Stimulated activated CD8-positive, alpha-beta memory T cell treated with anti-CD3 and anti-CD28 coated beads, Interleukin-7, amount 100 ng/mL, for 4 hours (primary cell): ENCODE measurements around the gene ZFYVE26.
A peak's percentile ranks its signal among the peaks of the same experiment; 100 is the strongest.
"Not testable (repeated sequence)": the region's sequence is repeated elsewhere in the genome, so short reads cannot be mapped to it uniquely, and the experiment has no call there.

ENCODE experiments used
- DNase-seq, 2 donors: peaks; one replicate each; pipeline ENCODE4 v3.0.0-alpha.2; 2020; ENCODE audit warnings: low read depth in 2 of 2

ZFYVE26 gene

DNA sequence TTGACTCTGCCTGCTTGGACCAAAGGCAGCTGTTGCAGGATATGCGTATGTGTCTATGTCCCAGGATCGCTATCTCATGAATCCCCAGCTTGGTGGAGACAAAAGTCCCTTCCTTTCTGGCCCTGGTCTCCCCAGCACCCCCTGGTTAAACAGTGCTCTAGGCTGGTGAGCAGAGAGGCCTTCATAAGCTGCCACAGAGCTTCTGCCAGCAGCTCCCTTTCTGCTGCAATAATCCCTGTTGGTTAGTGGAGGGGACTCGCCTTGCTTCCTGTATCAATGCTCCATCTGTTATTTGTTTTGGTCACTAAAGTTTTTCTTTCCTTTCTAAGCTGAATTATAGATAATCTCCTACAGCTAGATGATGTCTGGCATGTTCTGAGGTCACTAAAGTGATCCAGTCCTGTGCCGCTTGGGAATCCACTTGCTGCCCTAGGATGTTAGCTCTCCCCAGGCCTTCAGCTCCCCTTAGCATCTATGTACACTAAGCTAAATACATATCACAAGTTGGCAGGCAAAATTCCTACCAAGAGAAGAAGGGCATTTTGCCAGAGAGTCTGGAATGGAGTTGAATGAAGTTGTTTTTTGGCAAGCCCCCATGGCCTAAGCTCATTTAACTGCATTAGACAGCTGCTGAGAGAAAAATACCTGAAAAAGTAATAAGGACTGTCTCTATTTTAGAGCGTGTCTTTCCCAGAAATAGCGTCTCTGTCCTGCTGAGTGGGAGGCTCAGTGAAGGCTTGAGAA lies 66.9 kb downstream of the ZFYVE26 start:
- DNase-seq, result no peak

DNA sequence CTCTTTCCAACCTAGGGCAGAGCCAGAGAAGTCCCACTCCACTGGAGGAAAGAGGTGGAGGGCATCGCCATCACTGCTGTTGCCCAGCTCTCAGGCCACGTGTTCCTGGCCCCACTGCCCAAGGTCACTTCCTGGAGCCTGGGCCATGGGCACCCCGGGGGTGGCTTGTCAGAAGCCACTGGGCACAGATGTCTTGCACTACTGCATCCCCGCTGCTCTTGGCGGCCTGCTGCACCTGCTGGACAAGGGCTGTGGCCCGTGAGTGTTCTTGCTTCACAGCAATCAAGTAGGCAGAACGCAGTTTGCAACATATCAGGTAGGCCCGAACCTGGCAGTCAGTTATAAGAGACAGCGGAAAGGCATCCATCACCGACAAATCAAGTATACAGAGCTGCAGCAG lies 68.1 kb downstream of the ZFYVE26 start:
- DNase-seq, result no peak

DNA sequence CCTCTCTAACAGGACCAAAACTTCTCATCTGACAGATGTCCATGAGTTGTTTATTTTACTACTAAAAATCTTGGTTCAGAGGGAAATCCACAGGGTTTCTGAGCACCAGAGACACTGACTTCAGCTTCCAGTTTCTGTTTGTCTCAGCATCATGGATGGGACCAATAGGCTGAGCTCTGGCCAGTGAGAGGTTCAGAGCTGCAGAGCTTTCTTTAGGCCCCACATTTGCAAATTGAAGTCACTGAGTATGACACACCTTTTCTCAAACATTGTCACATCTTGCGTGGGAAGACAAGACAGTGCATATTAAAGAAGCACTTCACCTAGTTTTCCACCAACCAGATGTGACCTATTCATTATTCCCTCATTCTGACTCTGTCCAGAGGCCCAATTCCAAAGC lies 69.5 kb downstream of the ZFYVE26 start:
- no peak for DNase-seq

DNA sequence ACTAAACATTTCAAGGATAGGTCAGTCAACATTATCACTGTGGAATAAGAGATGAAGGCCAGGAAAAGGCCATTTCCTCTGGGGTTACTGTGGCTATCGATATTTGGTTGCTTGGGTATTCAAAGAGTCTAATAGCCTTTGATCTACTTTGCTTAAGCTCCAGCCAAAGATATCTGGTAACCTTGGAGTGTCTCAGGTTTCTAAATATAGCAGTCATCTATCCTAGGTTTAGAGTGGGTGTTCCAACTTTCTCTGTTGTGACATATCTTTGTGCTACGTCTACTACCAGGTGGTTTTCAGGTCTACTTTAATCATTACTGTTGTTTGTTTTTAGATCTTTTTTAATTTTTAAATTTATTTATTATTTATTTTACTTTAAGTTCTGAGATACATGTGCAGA lies 72.3 kb downstream of the ZFYVE26 start:
- no peak for DNase-seq

DNA sequence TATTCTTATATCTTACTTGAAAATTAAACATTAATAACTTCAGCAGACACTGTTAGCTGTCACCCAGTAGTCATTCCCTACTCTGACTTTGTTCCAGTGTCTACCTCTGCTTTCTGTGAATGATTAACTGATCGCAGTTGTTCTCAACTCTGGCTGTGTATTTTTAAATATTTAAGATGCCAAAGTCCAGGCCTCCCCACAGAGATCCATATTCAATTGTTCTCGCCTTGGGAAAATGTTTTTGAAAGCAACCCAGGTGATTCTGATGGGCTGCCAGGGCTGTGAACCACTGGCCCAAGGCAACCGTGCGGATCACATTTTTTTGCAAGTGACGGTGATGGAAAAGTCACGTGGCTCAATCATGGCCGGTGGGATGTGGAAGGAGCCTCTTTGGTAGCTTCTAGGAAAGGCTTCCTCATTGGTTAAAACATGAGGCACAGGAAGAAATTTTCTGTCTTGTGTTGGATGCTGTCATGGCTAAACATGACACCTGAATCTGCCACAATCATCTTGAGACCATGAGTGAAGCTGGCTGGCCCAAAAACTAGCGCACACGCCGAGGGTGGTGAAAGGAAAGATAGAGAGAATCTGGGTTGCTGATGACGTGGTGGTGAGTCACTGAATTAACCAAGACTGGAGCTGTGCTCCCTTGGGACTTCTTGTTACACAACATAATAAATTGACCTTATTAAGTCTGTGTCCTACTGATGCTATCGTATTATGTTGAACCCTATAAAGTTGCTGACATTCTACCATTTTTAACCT lies 77.5 kb downstream of the ZFYVE26 start:
- peak in 1 of 2 donors; percentile 3 for DNase-seq

DNA sequence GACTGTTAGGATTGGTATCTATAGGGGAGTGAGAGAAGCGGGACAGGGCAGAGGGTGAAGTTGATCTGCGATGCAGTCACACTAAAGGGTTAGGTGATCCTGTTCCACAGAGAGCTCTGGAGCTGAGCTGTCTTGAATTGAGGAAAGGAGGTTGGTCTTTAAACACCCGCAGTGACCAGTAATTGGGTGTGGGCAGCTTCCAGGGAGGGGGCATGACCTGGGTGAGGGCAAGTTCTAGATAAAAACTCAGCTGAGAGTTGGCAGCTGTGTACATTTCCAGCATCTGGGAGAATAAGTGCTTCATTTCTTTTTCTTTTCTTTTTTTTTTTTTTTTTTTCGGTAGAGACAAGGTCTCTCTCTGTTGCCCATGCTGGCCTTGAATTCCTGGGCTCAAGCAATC lies 79.6 kb downstream of the ZFYVE26 start:
- DNase-seq, result no peak

DNA sequence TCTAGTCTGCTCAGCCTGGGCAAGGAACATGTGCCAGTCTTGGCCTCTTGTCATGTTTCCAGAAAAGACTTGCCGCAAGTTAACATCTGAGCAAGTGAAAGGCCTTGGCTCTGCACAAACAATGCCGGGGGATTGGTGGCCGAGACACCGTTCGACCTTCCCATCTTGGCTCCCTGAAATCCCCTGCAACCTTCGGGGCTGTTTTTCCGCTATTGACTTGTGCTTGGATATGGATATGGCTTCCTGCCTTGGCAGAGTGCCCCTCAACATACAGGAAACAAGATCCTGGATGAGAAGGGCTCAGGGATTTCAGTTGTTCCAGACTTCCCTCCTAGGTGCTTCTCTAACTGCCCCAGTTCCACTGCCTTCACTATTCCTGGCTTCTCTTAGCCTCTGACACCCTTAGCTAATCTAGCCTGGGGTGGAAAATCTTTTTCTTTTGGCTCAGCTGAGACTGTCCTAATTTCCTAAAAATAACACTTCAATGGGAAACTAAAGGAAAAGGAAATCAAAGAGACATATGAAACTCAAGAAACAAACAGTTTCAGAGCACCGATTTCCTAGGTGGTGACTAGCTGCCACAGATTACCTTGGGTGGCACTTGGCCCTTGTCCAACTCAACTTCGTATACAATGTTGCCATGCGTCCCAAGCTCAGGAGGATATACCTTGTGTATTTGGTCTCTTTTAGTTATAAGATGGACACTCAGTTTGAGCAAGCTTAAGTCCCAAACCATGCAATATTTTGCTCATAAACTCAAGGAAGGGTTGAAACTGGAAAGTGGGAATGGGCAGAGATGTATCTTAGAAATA lies 80.8 kb downstream of the ZFYVE26 start:
- DNase-seq, result no peak

DNA sequence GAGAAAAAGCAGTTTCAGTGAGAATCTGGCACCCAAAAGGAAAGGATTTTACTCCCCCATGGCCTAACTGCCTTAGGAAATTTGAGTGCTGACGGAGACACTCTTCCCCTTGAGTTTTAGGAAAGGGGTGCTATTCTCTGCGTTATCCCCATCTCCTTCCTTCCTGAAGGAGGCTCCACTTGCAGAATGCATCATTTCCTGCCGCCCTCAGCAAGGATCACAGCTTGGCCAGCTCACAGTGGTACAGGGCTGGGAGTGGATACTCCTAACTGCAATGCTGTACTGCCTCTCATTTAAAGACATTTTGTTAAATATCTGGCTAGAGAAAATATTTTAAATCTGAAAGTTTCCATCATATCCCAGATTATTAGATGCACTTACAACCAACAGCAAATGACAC lies 81.7 kb downstream of the ZFYVE26 start:
- no peak for DNase-seq

DNA sequence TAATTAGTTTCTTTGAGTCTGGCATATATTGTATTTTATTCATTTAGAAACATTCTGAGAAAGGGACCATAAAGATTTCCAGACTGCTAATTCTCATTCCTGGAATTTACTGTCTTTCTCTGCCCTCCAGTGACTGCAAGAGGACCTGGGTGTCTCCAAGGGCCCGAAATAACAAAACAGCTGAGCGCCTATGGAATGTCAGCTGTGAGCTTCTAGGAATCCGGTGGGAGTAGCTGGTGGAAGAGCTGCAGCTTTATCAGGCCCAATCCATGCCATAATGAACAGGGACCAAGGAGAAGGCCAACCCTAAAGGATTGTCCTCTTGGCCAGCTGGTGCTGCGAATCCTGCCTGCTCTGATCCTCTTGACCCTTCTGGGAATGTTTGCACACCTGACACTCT lies 82.8 kb downstream of the ZFYVE26 start:
- DNase-seq, result no peak

DNA sequence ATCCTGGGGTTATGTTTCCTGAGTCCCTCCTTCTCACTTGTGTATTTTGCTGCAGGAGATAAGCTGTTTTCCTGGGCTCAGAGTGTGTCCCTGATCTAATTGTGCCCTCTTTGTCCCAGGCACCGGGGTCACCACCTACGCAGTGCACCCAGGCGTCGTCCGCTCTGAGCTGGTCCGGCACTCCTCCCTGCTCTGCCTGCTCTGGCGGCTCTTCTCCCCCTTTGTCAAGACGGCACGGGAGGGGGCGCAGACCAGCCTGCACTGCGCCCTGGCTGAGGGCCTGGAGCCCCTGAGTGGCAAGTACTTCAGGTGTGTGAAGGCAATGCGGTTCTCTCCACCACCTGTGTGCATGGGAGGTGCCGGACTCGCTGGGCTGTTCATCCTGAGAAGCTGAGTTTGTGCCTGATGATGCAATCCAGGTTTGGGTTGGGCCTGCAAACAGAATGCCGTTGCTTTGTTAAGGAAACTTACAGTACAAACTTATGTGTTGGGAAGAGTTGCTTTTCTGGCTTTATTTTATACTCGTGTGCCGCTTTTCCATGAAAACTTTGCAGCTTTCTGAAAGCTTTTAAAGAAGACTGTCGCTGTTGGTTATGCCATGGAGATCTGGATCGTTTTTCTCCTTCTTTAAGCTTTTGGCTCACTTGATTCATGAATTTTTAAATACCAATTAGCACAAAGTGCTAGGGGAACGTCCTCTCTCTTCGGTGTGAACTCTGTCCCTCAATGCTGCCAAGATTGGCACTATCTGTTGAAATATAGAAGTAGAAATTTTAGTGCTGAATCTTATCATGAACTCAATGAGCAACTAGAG lies 87.1 kb downstream of the ZFYVE26 start:
- DNase-seq, result no peak

DNA sequence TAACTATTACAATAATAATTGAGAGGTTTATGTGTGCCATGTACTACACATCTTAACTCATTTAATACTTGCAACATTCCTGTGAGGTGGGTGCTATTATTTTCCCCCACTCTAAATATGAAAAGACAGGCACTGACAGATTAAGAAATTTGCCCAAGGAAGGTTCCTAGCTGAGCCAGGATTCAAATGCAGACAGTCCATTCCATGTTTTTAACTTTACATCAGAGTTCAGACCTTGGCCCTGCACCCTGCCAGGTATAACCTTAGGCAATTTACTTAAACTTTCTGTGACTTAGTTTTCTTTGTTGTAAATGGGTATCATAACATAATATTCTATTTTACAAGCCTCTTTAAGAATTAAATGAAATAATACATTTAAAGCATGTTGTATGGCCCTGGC lies 88.1 kb downstream of the ZFYVE26 start:
- no peak for DNase-seq

DNA sequence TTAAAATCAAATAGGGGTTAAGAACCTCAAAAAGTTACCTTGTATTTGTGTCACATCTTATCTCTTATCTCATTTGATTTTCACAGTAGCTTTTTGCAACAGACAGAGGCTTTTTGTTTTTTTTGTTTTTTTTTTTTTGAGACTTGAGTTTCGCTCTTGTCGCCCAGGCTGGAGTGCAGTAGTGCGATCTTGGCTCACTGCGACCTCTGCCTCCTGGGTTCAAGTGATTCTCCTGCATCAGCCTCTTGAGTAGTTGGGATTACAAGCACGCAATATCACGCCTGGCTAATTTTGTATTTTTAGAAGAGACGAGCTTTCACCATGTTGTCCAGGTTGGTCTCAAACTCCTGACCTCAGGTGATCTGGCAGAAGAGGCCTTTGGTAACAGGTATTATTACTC lies 89.0 kb downstream of the ZFYVE26 start:
- DNase-seq, result no peak

DNA sequence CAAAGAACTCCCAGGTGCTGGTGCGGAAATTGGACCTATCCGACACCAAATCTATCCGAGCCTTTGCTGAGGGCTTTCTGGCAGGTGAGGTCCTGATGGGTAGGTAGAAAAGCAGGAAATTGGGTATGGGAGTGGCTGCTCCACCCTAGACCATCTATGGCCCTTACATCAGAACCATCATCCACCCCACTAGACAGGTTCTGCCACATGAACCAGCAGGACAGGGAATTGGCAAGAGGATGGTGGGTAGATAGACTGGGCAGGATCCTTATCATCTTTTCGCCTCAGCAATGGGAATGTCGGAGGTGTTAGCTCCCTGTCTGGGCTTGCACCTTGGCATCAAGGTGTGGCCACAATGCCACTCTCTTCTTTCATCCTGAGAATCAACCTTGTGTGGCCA lies 91.2 kb downstream of the ZFYVE26 start:
- DNase-seq, result no peak

DNA sequence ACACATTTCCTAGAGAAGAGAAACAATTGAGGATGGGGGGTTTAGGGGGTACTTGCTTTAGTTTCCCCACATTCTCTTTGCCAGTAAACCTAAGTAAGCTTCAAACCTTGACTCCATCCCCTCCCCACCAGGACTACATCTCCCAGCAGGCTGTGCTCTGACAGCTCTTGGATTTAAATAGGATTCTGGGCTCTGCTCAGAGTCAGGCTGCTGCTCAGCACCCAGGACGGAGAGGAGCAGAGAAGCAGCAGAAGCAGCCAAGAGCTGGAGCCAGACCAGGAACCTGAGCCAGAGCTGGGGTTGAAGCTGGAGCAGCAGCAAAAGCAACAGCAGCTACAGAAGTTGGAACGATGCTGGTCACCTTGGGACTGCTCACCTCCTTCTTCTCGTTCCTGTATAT lies 94.1 kb downstream of the ZFYVE26 start:
- no peak for DNase-seq

DNA sequence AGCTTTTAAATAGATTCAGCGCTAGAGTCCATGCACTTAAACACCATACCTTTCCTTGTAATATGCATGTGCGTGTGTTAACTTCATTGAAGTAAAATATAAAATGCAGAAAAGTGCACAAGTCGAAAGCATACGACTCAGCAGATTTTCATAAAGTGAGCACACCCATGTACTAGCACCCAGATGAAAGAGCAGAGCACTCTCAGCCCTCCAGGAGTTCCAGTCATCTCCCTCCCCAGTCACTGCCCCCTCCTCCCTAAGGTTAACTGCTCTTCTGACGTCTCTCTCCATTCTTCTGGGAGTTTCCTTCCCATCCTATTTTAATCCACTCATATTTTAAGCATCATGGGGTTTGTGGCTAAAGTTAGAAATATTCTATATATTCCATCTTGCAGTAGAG lies 94.5 kb downstream of the ZFYVE26 start:
- DNase-seq, result no peak

DNA sequence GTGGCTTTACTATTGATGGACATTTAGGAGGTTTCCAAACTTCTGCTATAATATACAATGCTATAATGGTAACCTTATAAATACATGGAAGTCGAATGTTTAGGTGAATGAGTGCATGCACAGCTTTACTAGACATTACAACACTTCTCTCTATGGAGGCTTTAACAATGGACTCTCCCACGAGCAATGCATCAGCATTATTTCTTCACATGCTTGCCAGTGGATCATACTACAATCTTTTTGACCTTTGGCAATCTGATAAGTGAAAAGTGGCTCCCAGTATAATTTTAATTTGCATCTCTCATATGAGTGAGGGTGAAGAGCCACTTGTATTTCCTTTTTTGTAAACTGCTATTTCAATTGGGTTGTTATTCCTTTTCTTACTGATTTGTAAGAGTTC lies 96.5 kb downstream of the ZFYVE26 start:
- no peak for DNase-seq

DNA sequence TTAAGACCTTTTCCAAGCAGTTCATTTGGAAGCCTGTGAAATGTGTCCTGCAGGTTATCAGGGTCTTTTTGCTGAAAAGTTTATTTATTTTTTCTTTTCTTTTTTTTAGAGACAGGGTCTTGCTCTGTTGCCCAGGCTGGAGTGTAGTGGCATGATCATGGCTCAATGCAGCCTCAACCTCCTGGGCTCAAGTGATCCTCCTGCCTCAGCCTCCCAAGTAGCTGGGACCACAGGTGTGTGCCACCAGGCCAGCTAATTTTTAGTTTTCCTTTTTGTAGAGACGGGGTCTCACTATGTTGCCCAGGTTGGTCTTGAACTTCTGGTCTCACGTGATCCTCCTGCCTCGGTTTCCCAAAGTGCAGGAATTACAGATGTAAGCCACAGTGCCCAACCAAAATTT lies 97.0 kb downstream of the ZFYVE26 start:
- DNase-seq, result not testable (repeated sequence)

DNA sequence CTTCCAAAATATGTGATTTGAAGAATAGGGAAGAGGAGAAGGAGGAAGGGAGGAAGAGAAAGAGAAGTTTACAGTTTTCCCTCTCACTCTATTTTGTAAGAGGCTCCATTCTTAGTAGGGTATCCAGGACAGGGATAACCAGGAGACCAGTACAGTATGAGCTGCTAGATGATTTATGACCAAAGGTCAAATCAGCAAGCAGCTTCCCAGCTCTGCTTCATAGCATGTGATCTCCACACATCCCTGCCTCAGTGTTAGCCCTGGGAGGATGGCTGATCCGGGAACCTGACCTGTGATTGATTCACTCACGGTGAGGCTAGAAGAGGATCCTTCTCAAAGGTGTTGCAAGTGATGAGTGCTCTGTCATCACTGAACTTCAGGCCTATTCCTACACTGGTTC lies 98.1 kb downstream of the ZFYVE26 start:
- DNase-seq, result no peak

DNA sequence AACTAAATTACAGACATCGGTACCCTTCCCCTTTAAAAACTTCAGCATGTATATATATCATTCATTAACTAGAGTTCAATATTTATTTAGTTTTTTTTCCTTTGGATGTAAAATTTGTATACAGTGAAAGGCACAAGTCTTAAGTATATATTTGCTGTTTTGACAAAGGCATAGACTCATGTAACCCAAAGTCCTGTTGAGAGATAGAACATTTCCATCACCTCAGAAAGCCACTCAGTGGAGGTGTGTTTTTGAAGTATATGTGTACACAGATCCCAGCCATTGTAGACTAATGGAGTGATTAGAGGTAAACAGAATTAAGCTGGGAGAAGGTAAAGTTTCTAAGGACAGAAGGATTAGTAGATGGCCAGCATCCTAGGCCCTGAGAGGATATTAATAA lies 99.3 kb downstream of the ZFYVE26 start:
- no peak for DNase-seq

DNA sequence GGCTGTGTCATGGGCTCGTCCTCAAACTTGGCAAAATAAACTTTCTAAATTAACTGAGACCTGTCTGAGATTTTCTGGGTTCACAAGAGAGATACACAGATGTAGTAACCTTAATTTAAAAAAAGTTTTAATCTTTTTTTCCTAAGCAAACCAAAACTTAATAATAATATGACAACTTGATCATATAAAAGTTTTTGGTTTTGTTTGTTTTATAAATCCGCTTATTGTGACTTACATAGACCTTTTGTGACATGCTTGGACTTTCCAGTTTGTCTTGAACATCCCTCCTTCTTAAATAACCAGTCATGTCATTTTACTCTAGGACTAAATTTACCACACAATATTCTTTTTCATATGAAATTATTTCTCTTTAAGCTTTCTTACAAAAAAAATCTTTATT lies 106.2 kb downstream of the ZFYVE26 start:
- no peak for DNase-seq

DNA sequence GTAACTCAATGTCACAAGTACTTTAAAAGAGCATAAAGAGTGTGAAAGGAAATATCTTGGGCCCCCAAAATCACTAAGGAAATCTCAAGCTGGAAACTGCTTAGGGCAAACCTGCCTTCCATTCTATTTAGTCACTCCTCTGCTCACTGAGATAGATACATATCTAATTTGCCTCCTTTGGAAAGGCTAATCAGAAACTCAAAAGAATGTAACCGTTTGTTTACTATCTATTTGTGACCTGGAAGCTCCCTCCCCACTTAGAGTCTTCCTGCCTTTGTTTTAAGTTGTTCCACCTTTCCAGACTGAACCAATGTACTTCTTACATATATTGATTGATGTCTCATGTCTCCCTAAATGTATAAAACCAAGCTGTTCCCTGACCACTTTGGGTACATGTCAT lies 106.6 kb downstream of the ZFYVE26 start:
- not testable (repeated sequence) for DNase-seq

DNA sequence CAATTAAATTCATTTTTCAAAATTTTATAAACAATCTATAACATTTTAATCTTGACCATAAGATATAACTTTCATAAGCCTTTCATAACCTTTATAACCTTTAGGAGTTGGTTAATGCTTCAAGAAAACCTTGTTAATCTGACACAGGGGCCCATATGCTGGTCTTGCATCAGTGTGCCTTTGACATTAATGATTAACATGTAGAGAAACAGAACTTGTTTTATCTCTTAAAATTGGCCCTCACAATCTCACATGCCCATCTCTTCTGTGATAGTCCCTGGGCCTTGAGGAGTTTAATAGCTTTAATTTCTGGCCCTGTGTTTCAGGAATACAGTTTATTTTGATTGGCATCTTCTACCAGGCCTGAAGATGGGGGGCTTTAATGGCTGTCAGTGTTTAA lies 107.0 kb downstream of the ZFYVE26 start:
- not testable (repeated sequence) for DNase-seq
